Measurements from ENCODE around the gene PAFAH2. TPM values are rescaled to one million over a fixed set of nuclear protein-coding genes. Genes with fewer than 3 reads are reported as not detected.

PAFAH2 gene
- 22.0 TPM for total RNA-seq

DNA sequence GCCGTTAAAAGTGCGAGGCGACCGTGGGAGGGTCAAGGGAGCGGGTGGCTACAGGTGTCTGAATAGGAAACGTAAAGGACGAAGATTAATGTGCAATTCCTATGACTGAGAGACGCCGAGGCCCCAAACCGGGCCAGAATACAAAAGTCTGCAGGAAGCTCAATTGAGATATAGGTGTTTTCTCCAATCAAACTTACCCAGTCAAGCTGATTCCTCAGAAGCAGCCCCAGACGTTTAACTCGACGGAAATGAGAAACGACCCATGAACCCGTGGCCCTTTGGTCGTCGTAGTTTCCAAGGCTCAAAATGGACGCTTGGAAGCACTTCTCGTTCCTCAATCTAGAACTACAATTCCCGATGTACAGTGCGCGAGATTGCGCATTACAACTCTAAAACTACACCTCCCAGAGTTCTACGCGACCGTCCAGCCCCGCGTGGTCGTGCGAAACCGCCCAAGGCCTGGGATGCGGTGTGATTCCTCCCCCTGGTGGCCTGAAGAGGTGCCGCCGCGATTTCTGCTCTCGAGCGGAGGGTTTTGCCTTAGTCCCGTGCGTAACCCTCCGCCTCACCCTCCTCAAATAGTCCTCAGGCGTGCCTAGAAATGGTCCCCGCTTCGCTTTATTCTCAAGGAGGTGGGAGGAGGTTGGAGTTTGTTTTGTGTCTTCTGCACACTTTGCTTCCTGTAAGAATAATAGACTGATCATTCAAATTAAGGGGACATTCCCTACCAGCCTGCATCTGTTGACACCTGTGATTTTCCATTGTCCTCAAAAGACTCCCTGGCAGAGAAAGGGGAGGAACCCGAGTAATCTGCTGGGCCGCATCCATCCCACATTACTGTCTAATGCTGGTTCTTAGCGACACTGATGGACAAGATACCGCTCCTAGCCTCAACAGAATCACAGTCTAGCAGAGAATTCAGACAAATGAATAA is at the start of gene PAFAH2:
TSS of gene PAFAH2 (minus strand) at position 236 of the 934 bp plus-strand sequence. CDS start 7,247 bp downstream, outside the sequence.

DNA sequence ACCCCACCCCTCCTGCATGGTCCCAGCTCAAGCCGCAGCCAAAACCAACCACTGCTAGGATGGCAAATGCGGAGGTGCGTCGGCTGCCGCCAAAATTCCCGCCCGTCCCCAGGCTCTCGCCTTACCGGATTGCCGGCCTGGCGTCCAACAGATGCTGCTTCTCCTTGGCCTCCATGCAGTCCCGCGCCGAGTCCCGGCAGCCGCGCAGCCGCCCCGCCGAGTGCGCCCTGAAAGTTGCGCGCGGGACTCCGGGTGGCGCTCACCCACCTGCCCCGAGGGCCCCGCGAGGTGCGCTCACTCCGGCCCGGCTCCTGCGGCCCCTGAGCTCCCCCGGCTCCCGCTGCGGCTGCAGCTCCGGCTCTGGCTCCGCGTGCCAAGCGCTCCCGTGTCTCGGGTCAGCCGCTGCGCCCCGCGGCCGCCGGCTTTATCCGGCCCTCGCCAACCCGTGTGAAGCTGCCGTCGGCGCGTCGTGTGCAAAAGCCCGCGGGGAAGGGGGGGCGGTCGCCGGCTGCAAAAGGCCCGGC is 47.9 kb upstream of the PAFAH2 start, which contains the start of gene SLC30A2:
TSS of gene SLC30A2 (minus strand) at position 397 of the 524 bp plus-strand sequence. CDS start at position 175, 222 bp downstream.

DNA sequence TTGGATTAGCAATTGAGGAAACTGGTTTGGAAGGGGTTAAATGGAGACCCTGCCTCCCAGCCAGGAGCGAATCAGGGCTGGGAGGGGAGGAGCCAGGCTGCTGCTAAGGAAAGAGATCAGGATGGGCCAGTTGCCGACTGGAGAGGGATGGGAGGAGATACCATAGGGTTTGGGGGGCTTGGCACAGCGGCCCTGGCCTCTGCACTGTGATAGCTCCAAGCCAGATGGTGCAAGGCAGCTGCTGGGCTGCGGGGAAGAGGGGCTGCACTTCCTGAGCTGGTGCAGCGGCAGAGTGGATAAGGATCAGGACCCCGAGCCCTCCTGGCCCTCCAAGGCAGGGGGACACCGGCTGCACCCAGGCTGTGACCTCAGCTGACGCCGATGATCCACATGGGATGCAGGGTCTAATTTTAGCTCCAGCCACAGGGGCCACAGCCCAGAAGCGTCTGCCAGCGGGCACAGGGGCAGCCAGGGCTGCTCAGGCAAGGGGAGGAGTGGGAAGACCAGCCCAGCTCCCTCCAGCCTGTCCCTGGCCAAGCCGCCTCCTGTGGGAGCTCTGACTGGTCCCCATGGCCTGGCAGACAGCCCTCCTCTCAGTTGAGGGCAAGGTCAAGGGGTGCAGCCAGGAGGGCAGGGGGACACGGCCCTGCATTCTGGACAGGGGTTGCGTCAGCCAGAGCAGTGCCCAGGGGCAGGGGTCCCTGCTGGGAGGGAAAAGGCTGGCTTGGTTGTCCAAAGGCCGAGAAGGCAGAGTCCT is 24.0 kb upstream of the PAFAH2 start, which contains the start of gene EXTL1:
TSS of gene EXTL1 (plus strand) at position 129 of the 757 bp plus-strand sequence. CDS start 872 bp downstream, outside the sequence.

Small RNA genes lying within 50 kb of the gene (small RNA-seq; reads per million reads assigned to genes)
- not detected for gene RF00283 (ENCODE audit: low replicate concordance)
- gene RF00492 (ENCODE audit: low replicate concordance): not detected
- not detected for gene RNU6-110P (ENCODE audit: low replicate concordance)

Other genes starting within 250 kb of the PAFAH2 start
- 55.4 TPM for gene SELENON, start 197.9 kb downstream of the PAFAH2 start, total RNA-seq
- 54.4 TPM for gene MTFR1L, start 178.1 kb downstream of the PAFAH2 start, total RNA-seq
- gene AUNIP, start 138.6 kb downstream of the PAFAH2 start, total RNA-seq: 1.2 TPM
- 28.3 TPM for gene PAQR7, start 122.4 kb downstream of the PAFAH2 start, total RNA-seq
- gene STMN1, start 91.6 kb downstream of the PAFAH2 start, total RNA-seq: 125 TPM
- 2.1 TPM for gene EXTL1, start 23.7 kb upstream of the PAFAH2 start, total RNA-seq
- gene SLC30A2, start 48.1 kb upstream of the PAFAH2 start, total RNA-seq: 4.7 TPM
- 9.4 TPM for gene TRIM63, start 69.6 kb upstream of the PAFAH2 start, total RNA-seq
- gene PDIK1L, start 113.8 kb upstream of the PAFAH2 start, total RNA-seq: 10.5 TPM
- gene FAM110D, start 161.0 kb upstream of the PAFAH2 start, total RNA-seq: 1.5 TPM
- not detected for gene C1orf232, start 170.9 kb upstream of the PAFAH2 start, total RNA-seq
- 25.9 TPM for gene ZNF593, start 171.8 kb upstream of the PAFAH2 start, total RNA-seq
- not detected for gene ZNF593OS, start 173.8 kb upstream of the PAFAH2 start, total RNA-seq
- gene CNKSR1, start 179.4 kb upstream of the PAFAH2 start, total RNA-seq: 7.6 TPM
- gene CATSPER4, start 192.5 kb upstream of the PAFAH2 start, total RNA-seq: not detected
- 17.0 TPM for gene CEP85, start 236.1 kb upstream of the PAFAH2 start, total RNA-seq